Suppressor macrophage treated with lipopolysaccharide for 1 hour (primary cell): Measurements from ENCODE around the gene IFNGR2.
A peak's percentile ranks its signal among the peaks of the same experiment; 100 is the strongest.
"Not testable (repeated sequence)": the region's sequence is repeated elsewhere in the genome, so short reads cannot be mapped to it uniquely, and the experiment has no call there.

Source experiments
- DNase-seq, 3 donors: peaks; one replicate each; pipeline ENCODE4 v3.0.0-alpha.2; 2020 to 2022

IFNGR2 gene

GRCh38 chr21:33402001-33402979 is 923 bp upstream of the IFNGR2 start:
- peak; percentile 96 to 97 (median 97) for DNase-seq

GRCh38 chr21:33403786-33404585 is 773 bp downstream of the IFNGR2 start:
- peak; percentile 65 to 76 (median 70) for DNase-seq

GRCh38 chr21:33406493-33406892 is 3.3 kb downstream of the IFNGR2 start:
- no peak for DNase-seq

GRCh38 chr21:33411949-33412430 is 8.8 kb downstream of the IFNGR2 start:
- DNase-seq: no peak

GRCh38 chr21:33412439-33412831 is 9.2 kb downstream of the IFNGR2 start:
- DNase-seq: not testable (repeated sequence)

- no peak for DNase-seq
These were observed 9.8 kb downstream of the IFNGR2 start for GRCh38 chr21:33412832-33413519.

GRCh38 chr21:33414068-33414467 is 10.9 kb downstream of the IFNGR2 start:
- DNase-seq: no peak

- no peak for DNase-seq
These were observed 11.7 kb downstream of the IFNGR2 start for GRCh38 chr21:33414926-33415325.

GRCh38 chr21:33418691-33419090 is 15.5 kb downstream of the IFNGR2 start:
- no peak for DNase-seq

GRCh38 chr21:33419538-33420123 is 16.4 kb downstream of the IFNGR2 start:
- DNase-seq: peak; percentile 35 to 74 (median 64)

- DNase-seq: no peak
These were observed 18.6 kb downstream of the IFNGR2 start for GRCh38 chr21:33421713-33422393.

GRCh38 chr21:33424214-33424613 is 21.0 kb downstream of the IFNGR2 start:
- no peak for DNase-seq

- no peak for DNase-seq
These were observed 22.6 kb downstream of the IFNGR2 start for GRCh38 chr21:33425825-33426224.

GRCh38 chr21:33427051-33427450 is 23.8 kb downstream of the IFNGR2 start:
- DNase-seq: no peak

GRCh38 chr21:33428669-33429068 is 25.5 kb downstream of the IFNGR2 start:
- DNase-seq: no peak

- DNase-seq: no peak
These were observed 27.6 kb downstream of the IFNGR2 start for GRCh38 chr21:33430858-33431257.

GRCh38 chr21:33432496-33432895 is 29.3 kb downstream of the IFNGR2 start:
- DNase-seq: peak in 1 of 3 donors; percentile 29

GRCh38 chr21:33433001-33433400 is 29.8 kb downstream of the IFNGR2 start:
- no peak for DNase-seq

- DNase-seq: peak; percentile 75 to 88 (median 83)
These were observed 30.4 kb downstream of the IFNGR2 start for GRCh38 chr21:33433425-33434114.

GRCh38 chr21:33434770-33435360 is 31.7 kb downstream of the IFNGR2 start:
- DNase-seq: peak; percentile 83 to 98 (median 95)

GRCh38 chr21:33437140-33437539 is 33.9 kb downstream of the IFNGR2 start:
- no peak for DNase-seq
